ELF-1 (cell line): ENCODE data around the gene STIMATE.

Experiments
- DNase-seq: peaks from one replicate; pipeline ENCODE4 v3.0.0-alpha.2; 2016; ENCODE audit warnings: low read depth, low spot score

The STIMATE gene

DNA sequence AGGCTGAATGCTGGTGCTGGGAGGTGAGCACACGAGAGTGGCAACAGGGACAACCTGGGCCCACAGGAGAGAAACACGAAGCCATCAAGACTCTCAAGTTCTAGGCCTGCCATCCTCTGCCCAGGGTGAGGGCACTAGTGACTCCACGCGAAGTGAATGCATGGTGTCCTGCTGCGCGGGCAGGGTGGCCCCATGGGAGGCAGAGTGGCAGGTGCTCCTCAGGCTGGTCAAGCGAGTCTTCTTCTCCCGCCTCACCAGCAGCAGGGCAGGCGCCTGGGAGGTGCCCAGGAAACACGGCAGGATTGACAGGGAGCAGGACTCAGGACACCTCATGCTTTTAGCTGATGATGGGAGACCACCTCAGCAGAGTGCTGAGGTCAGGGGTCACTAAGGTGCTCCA lies 26.9 kb downstream of the STIMATE start:
- no peak for DNase-seq

DNA sequence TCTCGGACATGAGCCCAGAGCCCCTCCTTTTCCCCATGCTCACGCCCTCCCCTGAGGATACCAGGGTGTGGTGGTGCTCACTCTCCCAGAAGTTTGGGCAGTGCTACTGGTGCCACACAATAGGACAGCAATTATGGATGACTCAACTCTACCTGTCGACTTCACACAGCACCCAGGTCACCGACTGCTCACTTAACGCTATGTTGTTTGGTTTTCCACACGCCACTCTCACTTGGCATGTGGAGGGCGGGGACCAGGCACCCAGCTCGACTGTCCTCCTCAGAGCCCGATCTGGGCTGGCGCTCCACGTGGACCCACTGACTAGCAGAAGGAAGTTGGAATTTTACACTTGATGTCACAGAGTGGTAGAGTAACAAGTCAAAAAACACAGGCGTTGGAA lies 30.9 kb downstream of the STIMATE start:
- DNase-seq, result no peak

DNA sequence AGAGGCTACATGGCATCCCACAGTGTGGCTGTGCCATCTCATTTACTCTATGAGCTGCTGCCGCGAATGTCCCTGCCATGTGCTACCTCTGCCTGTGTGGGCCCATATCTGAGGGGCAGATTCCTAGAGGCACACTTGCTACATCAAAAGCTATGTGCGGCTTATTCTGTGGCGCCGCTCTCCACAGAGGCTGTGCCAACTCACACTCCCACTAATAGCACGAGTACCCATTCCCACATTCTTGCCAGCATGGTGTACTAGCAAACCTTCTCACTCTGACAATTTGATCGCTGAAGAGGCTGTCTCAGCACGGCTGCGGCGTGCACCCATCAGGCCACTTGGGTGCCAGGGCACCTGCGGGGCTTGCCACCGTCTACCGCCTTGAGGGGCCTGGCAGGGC lies 31.4 kb downstream of the STIMATE start:
- no peak for DNase-seq

DNA sequence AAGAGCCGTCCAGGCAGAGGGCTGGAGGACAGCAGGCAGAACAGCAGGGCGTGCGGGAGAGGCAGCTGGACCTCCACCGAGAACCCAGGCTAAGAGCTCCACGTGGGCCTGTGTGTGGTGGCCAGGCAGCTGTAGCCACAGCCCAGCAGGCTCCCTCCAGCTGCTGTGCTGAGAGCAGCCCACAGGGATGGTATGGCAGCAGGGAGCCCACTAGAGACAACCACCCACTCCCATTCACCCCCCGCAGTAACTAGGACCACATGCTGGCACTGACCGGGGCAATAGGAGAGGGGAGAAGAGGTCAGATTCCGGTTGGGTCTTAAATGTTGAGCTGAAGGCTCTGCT lies 37.0 kb downstream of the STIMATE start:
- no peak for DNase-seq

DNA sequence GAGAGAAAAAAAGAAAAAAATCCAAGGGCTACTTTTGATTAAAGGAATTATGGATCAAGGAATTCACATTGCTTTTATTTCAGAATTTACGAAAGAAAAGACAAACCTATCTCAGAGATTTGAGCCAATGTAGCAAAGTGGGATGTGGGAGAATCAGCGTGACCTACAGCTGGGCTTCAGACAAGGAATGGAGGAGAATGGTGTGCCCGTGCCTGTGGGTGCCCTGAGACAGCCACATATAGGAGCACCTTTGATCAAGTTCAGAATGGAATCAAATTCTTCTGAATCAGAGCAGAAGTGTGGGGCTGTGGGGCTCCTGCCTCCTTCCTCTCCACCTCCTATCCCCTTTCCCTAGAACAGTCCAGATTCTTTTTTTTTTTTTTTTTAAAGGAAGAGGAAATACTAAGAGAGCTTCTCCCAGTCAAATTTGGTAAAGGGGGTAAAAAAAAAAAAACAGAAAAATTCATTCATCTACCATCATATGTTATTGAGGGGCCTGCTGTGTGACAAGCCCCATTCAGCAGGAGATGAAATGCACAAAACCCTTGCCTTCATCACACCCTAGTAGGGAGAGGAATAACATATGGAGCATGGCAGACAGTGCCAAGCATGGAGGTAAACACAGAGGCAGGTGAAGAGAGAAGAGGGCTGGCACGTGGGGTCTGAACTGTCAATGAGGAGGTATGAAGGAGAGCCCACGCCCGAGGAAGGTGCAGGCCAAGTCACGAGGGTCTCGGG lies 37.5 kb downstream of the STIMATE start:
- DNase-seq, result no peak

DNA sequence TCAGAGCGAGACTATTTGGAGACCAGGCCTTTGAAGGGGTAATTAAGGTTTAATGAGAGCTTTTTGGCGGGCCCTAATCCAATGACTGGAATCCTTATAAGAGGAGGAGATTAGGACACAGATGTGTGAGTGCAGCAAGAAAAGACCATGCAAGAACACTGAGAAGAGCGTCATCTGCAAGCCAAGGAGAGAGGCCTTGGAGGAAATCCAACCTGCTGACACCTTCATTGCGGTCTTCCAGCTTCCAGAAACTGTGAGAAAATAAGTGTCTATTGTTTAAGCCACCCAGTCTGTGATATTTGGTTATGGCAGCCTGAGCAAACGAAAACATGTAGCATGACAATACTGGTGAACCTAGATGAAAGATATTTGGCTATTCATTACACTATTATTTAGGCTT lies 39.5 kb downstream of the STIMATE start:
- DNase-seq, result no peak

DNA sequence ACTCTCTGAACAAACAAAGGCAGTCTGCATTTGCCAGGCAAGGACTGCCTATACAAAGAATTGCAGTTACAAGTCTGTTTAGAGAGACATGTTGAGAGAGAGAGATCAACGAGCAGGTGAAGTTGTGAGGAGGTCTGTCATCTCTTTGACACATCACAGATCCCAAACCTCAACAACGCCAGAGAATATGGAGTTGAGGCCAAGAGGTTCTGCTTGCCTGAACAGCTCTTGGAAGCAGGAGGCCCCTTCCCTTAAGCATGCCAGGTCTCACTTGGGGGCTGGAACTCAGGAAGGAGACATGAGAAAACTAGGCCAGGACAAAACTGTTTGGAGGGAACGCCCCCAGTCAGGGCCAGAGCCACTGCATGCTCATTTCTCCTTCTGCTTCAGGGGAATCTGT lies 40.2 kb downstream of the STIMATE start:
- DNase-seq, result no peak

DNA sequence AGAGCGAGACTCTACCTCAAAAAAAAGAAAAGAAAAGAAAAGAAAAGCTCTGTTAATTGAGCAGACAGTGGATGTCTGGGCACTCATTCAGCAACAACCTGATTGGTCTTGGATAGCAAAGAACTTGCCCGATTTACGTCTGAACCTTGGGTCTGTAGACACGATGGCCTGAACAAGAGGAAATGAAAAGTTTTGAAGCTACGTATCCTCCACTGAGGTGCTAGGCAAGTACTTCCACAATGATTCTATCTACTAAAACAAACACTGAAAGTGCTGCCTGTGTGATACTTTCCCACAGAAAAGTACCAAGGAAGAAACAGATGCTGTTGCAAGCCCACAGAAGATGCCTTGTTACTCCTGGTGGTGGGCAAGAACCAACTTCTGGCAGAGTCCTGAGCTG lies 40.7 kb downstream of the STIMATE start:
- DNase-seq, result no peak

DNA sequence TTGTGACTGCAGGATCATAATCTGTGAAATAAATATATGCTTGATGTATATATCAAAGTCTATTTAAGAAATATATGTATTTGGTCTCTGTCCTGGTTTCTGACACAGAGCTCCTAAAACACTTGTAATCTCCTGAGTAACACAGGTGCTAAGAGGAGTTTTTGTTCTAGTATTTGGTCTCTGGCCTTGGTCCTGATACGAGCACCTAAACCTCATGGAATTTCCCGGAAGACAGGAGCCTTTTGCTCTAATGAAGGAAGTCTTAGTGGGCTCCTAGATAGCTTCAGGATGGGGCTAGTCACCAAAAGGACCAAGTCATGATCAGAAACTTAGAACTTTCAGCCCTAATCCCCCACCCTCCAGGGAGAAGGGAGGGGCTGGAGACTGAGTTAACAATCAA lies 43.3 kb downstream of the STIMATE start:
- no peak for DNase-seq

DNA sequence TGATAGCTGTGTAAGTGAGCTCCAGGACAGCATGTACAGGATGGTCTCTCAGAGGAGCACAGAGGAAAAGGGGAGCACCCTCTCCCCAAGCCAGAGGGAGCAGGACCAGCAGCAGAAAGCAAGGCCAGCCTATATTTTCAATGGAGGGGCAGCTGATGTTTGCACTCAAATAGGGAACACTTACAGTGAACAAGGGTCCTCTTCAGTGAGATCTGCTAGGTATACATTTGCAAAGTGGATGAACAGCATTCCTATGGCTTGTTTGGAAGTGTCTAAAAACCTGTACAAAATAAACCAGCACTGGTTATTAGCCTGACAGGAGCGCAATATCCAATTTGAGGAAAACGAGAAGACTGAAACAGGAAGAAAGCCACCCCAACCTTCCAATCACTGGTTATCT lies 44.9 kb downstream of the STIMATE start:
- DNase-seq, result no peak

DNA sequence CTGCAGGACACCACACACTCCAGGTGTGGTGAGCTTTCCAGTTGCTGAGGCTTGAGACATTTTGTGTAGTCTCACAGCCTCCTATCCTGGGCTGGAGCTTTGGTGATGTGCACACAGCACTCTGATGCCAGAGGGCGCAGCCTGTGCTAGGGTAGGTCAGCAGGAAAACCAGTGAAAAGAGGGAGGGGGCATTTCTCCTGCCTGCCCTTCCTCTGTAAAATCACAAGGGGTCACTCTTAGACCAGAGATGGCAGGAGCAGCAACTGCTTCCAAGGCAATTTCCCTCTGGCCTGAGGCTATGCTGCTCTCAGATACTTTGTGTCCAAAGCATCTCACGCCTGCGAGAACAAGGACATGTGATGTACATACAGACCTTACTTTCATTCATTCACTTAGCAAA lies 46.0 kb downstream of the STIMATE start:
- DNase-seq, result peak; percentile 93

DNA sequence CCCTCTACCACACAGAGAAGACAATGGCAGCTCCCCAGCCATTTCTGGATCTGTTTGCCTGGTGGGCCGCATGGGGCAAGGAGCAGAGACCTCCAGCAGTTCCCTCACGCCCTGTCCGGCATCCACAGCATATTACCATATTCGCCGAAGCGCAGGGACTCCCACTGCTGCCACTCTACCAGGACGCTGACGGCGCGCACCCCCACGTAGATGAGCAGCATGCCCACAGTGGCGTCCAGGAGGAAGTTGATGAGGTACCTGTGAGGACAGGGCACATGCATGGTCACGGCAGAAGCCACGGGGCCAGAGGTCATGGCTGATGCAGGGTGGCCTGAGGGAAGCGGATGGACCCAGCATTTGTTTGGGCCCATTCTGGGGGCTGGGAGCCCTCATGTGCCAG lies 47.7 kb downstream of the STIMATE start:
- DNase-seq, result no peak

DNA sequence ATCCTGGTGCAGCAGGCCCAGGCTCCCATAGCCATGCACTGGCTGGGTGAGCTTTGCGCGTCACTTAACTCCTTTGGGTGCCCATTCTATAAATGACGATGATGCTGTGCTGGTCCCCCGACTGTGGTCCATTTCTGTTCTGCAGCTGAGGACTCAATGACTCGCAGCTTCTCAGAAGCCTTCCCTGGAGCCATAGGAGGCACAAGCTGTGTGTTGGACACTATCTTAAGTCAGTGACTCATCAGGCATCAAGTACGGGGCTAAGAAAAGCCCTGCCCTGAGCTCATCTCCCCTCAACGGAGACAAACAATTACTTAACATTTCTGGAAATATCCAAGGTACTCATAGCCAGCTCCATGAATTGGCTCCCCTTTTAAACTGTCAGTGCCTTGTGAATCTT lies 48.7 kb downstream of the STIMATE start:
- no peak for DNase-seq

DNA sequence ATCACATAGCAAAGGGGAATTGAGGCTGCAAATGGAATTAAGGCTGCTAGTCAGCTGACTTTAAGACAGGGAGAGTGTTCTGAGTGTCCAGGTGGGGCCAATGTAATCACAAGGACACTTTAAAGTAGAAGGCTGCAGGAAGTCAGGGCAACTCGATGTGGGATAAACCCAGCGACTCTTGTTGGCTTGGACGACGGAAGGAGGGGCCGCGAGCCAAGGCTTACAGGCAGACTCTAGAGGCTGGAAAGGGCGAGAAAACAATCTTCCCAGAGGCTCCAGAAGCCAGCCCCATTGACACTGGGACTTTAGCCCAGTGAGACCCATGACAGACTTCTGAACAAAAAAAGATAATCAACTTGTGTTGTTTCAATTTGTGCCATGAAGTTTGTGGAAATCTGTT lies 49.6 kb downstream of the STIMATE start:
- no peak for DNase-seq

DNA sequence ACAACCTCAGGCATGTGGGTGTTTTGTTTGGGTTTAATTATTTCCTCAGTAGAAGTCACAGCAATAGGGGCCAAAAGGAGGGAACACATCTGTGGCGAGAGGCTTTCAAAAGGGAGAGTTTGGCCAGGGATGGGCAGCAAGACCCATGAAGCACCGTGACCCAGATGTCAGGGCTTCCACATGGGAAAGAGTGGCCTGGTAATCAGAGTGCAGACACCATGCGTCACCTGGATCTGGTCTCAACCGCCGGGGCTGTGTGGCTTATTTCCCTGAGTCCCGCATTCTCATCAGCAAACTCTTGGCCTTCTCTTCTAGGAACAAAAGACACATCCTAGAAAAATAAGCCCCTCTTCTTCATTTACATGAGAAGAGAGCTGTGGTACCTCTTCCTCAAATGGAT lies 50.1 kb downstream of the STIMATE start:
- no peak for DNase-seq

DNA sequence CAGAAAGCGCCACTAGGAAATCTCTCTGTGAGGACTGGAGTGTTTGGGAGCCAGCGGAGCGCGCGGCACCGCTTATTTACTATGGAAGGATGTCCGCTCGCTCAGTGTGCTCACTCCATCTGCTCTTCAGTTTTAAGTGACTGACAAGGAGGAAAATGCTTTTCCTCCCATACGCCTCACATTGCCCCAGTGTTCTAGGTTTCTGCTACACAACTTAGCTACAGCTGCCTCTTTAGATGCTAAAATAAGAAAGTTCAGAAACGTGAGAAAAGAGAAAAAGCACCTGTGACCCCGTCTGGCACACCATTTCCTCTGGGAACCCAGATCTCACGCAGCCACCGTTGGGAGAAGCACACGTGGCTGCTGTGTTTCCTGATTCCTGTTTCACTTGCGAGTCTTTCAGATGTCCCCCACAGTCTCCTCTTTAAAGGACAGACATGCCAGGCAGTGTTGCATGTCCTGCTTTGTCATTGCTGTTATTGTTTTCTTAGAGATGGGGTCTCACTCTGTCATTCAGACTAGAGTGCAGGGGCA lies 50.8 kb downstream of the STIMATE start:
- no peak for DNase-seq

DNA sequence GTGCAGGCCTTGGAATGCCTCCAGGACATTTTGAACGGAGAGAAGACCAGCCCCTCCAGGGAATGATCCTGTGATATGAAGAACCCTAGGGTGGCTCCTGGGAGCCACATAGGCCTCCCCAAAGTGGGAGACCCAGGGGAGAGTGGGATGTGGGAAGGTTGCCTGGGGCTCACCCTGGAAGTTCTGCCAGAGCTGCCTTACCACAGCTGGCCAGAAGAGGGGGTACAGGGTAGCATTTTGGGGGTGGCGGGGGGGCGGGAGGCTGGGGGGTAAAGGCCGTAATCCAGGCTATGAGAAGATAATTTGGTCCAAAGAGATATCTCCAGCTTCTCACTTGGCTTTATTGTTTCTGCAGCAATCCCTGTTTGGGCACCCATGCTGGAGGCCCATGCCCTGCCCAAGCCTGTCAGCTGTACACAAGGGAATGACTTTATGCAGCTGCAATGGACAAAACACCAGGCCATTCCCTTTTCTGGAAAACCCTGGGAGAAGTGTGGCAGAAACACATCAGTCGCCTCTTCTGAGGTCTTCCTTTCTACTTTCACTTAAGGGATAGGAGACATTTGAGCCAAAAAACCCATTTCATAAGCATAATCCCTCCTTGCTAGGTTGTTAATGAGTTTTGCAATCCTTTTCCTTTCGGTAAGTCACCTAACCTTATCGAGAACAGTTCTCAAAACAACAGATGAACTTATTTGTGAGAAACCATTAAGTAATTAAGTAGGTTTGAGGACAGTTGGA lies 51.5 kb downstream of the STIMATE start:
- no peak for DNase-seq

DNA sequence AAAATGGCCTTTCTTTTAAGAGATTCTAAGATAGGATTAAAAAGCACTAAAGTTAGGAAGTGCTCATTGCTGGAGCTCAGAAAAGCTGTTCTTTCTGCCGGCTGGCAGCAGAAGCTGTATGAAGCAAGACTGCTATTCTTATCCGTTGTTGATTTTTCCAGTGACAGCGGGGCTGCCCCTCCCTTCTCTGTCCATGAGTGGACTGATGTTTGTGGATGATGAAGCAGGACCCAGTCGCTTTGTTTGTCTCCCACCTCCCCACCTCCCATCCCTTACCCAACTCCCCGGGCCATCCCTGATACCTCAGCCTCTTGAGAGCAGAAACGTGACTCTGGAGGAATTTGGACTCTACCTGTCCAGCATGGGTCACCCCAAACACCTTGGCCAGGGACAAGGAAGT lies 52.2 kb downstream of the STIMATE start:
- no peak for DNase-seq

DNA sequence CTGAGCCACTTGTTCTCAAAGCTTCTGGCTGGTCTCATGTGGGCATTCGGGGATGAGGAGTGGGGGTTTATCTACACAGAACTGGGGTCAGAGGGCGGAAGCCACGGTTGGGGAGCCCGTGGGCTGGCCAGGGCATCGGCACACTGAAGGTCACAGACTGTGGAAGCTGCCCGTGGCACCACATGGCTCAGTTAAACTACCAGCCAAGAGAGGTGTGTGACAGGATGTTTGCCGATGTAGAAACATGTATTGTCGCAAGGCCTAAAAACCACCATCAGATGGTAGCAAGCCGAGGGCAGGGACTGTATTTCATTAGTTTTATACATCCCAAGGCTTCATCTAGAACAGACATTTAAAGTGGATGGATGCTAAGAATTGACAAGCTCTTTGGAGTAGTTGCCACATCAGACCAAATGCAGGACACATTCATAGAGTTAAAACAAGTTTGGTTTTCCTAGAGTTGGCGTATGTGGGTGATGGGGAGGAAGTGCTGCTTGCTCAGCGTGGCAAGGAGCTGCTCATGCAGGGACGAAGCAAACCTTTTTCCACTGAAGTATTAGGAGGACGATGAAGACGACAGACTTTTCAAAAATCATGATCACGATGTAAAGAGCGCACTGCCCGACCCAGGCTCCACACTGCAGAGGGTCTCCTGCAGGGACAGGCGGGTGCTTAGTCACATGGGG lies 52.9 kb downstream of the STIMATE start:
- DNase-seq, result no peak

DNA sequence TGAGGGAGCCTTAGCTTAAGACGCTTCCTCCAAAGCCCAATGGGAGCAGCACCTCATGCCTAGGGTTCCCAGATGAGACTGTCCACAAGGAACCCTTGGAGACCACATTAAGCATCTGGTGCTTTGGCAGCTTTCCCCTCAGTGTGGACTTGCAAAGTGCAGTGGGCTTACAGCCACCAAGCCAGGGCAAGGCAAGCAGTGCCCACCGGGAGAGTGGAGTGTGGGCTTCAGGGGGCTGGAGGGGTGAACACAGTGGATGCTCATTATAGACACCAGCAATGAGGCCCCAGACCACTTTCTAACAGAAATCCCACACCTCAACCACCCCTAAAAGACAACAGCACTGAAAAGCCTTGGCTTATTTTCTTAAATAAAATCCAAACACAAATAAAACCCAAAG lies 53.5 kb downstream of the STIMATE start:
- DNase-seq, result no peak

DNA sequence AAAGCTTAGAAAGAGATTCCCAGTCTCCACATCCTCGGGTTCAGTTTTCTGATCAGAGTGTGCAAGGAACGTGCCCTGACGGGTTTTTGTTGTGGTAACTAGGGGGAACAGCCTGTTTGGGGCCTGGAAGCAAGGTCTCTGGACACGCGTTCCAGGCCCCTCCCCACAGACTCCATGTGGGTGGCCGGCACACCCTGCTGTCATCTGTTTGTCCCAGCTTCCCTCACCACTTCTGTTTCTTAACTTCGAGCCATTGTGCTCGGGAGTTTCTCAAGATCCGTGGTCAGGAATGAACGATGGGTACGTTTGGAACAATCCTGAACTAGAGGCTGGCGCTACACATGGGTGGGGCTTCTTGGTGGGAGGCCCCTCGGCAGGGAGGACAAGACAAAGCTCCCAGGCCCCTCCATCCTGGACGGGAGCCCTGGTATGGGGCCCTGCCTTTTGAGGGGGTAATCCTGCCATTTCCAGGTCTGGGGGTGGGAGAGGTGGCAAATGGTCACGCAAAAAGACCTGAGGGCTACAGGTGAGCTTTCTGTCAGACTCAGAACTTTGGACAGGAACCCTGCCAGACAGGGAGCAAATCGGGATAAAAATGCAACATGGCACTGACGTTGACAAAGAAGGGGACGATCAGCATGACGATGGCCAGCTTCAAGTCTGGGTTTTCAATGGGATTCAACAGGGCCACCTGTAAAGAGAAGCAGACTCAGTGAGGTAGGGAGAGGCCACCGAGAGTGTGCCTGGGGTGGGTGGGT lies 54.1 kb downstream of the STIMATE start:
- peak; percentile 22 for DNase-seq

DNA sequence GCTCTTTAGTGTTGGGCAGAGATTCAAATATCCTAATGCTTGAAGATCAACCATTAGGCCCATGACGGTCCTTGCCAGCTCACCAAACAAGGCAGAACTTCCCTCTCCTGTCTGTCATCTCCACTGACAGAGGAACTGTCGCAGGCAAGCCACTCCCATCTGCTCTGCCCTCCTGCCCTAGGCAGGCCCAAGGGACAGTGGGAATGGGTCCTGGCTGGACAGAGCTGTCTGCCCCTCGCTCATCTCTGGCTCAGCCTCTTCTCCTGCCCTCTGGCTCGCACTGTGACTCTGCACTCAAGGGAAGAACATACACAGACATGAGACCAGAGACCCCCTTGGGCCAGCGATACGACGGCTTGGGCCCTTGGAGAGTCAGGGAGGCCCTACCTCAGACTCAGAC lies 54.9 kb downstream of the STIMATE start:
- no peak for DNase-seq
